H9 (cell line): Measurements from ENCODE around the gene ITGB3. TPM values are rescaled to one million over a fixed set of nuclear protein-coding genes. Genes with fewer than 3 reads are reported as not detected.

Experiments used
- DNase-seq: peaks from one replicate; pipeline ENCODE4 v3.0.0-alpha.2; 2017
- H2AFZ ChIP-seq: one replicate; pipeline ENCODE4 v1.6.1; 2013; ENCODE audit warnings: mild to moderate bottlenecking, low read length, control low read depth, moderate library complexity
- H2AK5ac ChIP-seq: 2 replicates; pipeline ENCODE4 v1.6.1; 2013; ENCODE audit warnings: low read length, control low read depth, mixed read lengths; ENCODE audit not compliant: insufficient read length
- H2BK120ac ChIP-seq: one replicate; pipeline ENCODE4 v1.6.1; 2013; ENCODE audit warnings: low read depth, mild to moderate bottlenecking, low read length, control low read depth, inconsistent platforms; ENCODE audit not compliant: poor library complexity, severe bottlenecking
- H2BK12ac ChIP-seq: 2 replicates; pipeline ENCODE4 v1.6.1; 2013; ENCODE audit warnings: low read length, control low read depth, mixed read lengths, low read depth; ENCODE audit not compliant: insufficient read length
- H2BK15ac ChIP-seq: 2 replicates; pipeline ENCODE4 v1.6.1; 2013; ENCODE audit warnings: low read depth, low read length, control low read depth
- H2BK20ac ChIP-seq: one replicate; pipeline ENCODE4 v1.6.1; 2013; ENCODE audit warnings: low read depth, mild to moderate bottlenecking, low read length, control low read depth, inconsistent platforms; ENCODE audit not compliant: poor library complexity, severe bottlenecking
- H2BK5ac ChIP-seq: 2 replicates; pipeline ENCODE4 v1.6.1; 2013; ENCODE audit warnings: low read length, control low read depth, mixed read lengths; ENCODE audit not compliant: insufficient read length
- H3K14ac ChIP-seq: 2 replicates; pipeline ENCODE4 v1.6.1; 2013; ENCODE audit warnings: low read length, control low read depth; ENCODE audit not compliant: insufficient read depth
- H3K18ac ChIP-seq: 2 replicates; pipeline ENCODE4 v1.6.1; 2013; ENCODE audit warnings: low read depth, mild to moderate bottlenecking, mixed read lengths, low read length, control low read depth; ENCODE audit not compliant: insufficient read length
- H3K23ac ChIP-seq: 2 replicates; pipeline ENCODE4 v1.6.1; 2013; ENCODE audit warnings: low read length, control low read depth, mixed read lengths, low read depth; ENCODE audit not compliant: insufficient read length
- H3K23me2 ChIP-seq: 2 replicates; pipeline ENCODE4 v1.6.1; 2013; ENCODE audit warnings: low read depth, mild to moderate bottlenecking, mixed read lengths, low read length, control low read depth; ENCODE audit not compliant: insufficient read length, poor library complexity, severe bottlenecking
- H3K27ac ChIP-seq: 2 replicates; pipeline ENCODE4 v1.5.1; 2013; ENCODE audit warnings: low read length, control low read depth, mixed read lengths, low read depth; ENCODE audit not compliant: insufficient read length
- H3K27me3 ChIP-seq: 2 replicates; pipeline ENCODE4 v1.6.1; 2013; ENCODE audit warnings: low read length, control low read depth, inconsistent platforms; ENCODE audit not compliant: insufficient read depth
- H3K4ac ChIP-seq: 2 replicates; pipeline ENCODE4 v1.6.1; 2013; ENCODE audit warnings: low read depth, mild to moderate bottlenecking, control low read depth, inconsistent platforms, low read length, moderate library complexity
- H3K4me1 ChIP-seq: 2 replicates; pipeline ENCODE4 v1.6.1; 2013; ENCODE audit warnings: low read length, control low read depth, inconsistent platforms; ENCODE audit not compliant: insufficient read depth
- H3K4me2 ChIP-seq: 2 replicates; pipeline ENCODE4 v1.6.1; 2013; ENCODE audit warnings: low read length, control low read depth, mixed read lengths; ENCODE audit not compliant: insufficient read length, insufficient read depth
- H3K56ac ChIP-seq: 2 replicates; pipeline ENCODE4 v1.6.1; 2013; ENCODE audit warnings: low read depth, mild to moderate bottlenecking, mixed read lengths, low read length, control low read depth; ENCODE audit not compliant: insufficient read length
- H3K79me1 ChIP-seq: 2 replicates; pipeline ENCODE4 v1.6.1; 2013; ENCODE audit warnings: low read depth, mild to moderate bottlenecking, moderate library complexity, low read length, control low read depth, inconsistent platforms; ENCODE audit not compliant: insufficient read depth, poor library complexity, severe bottlenecking
- H3K79me2 ChIP-seq: 2 replicates; pipeline ENCODE4 v1.6.1; 2013; ENCODE audit warnings: low read length, control low read depth, inconsistent platforms; ENCODE audit not compliant: insufficient read depth
- H3K9ac ChIP-seq: 2 replicates; pipeline ENCODE4 v1.6.1; 2013; ENCODE audit warnings: low read length, control low read depth, mixed read lengths; ENCODE audit not compliant: insufficient read length; ENCODE audit errors: extremely low read depth
- H3K9me3 ChIP-seq: one replicate; pipeline ENCODE4 v1.6.1; 2013; ENCODE audit warnings: low read depth, low read length, inconsistent platforms; ENCODE audit not compliant: control insufficient read depth
- H3T11ph ChIP-seq: one replicate; pipeline ENCODE4 v1.6.1; 2013; ENCODE audit warnings: mild to moderate bottlenecking, low read length, control low read depth, inconsistent platforms
- H4K20me1 ChIP-seq: one replicate; pipeline ENCODE4 v1.6.1; 2013; ENCODE audit not compliant: control insufficient read depth, insufficient read length, insufficient read depth
- H4K5ac ChIP-seq: 2 replicates; pipeline ENCODE4 v1.6.1; 2013; ENCODE audit warnings: low read depth, mild to moderate bottlenecking, mixed read lengths, low read length, control low read depth; ENCODE audit not compliant: insufficient read length
- H4K8ac ChIP-seq: replicated peaks from 2 replicates; pipeline ENCODE4 v1.6.1; 2013; ENCODE audit warnings: low read length, control low read depth, mixed read lengths, low read depth; ENCODE audit not compliant: insufficient read length
- H4K91ac ChIP-seq: 2 replicates; pipeline ENCODE4 v1.6.1; 2013; ENCODE audit warnings: low read depth, mild to moderate bottlenecking, moderate library complexity, mixed read lengths, low read length, control low read depth; ENCODE audit not compliant: insufficient read length
- H3K27ac Mint-ChIP-seq, 3 experiments: 2 replicates in 2 of 3; 3 replicates in 1 of 3; pipeline ENCODE4 v1.8.0; 2020 to 2021; ENCODE audit warnings: mixed read lengths in 3 of 3, mild to moderate bottlenecking in 1 of 3, moderate library complexity in 1 of 3
- H3K27me3 Mint-ChIP-seq: 2 replicates; pipeline ENCODE4 v1.8.0; 2021; ENCODE audit warnings: low read depth, mild to moderate bottlenecking, moderate library complexity, mixed read lengths
- H3K36me3 Mint-ChIP-seq, 3 experiments: 2 replicates in 2 of 3; 3 replicates in 1 of 3; pipeline ENCODE4 v1.8.0; 2020 to 2021; ENCODE audit warnings: low read depth in 3 of 3, mixed read lengths in 3 of 3; ENCODE audit not compliant: insufficient read depth in 1 of 3
- H3K4me1 Mint-ChIP-seq, 2 experiments: 2 replicates each; pipeline ENCODE4 v1.8.0; 2020; ENCODE audit warnings: mixed read lengths in 2 of 2
- H3K4me3 Mint-ChIP-seq, 2 experiments: 2 replicates in 1 of 2; 3 replicates in 1 of 2; pipeline ENCODE4 v1.8.0; 2020 to 2021; ENCODE audit warnings: mild to moderate bottlenecking in 2 of 2, mixed read lengths in 2 of 2, moderate library complexity in 1 of 2
- H3K9me3 Mint-ChIP-seq, 2 experiments: 2 replicates in 1 of 2; 3 replicates in 1 of 2; pipeline ENCODE4 v1.8.0; 2020; ENCODE audit warnings: mild to moderate bottlenecking in 2 of 2, mixed read lengths in 2 of 2, moderate library complexity in 1 of 2
- CTCF ChIP-seq: fragments of 200-600 bp; sonication (generic); conservative IDR thresholded peaks from 3 replicates; pipeline ENCODE4 v1.8.0; 2021; ENCODE audit warnings: antibody characterized with exemption, mild to moderate bottlenecking
- WGBS: extraction: QIAGEN DNeasy Blood & Tissue Kit; methylation state at CpG from one replicate; pipeline ENCODE4 v1.1.7; 2013; ENCODE audit warnings: missing lambda C conversion rate, low lambda C conversion rate, mixed read lengths; ENCODE audit not compliant: insufficient read length; ENCODE audit errors: extremely low coverage; 5-methylcytosine and 5-hydroxymethylcytosine counted together
- total RNA-seq: library from RNA; stranded (reverse); gene quantifications from 2 replicates; pipeline ENCODE4 v1.2.1, GENCODE V29; 2021

The ITGB3 gene
- total RNA-seq, 1 experiment from 2014 or later, result not detected

- Histone ChIP-seq H3K14ac (no peak overlapping the region), H3K9ac (no peak overlapping the region), H3K79me1 (no peaks in the 10 kb centered on the region), H2AFZ (no peak overlapping the region), H3K23ac (no peak overlapping the region), H2BK120ac (no peak overlapping the region), H4K91ac (no peak overlapping the region), H2BK5ac (no peak overlapping the region), H3K56ac (no peak overlapping the region), H3K18ac (no peak overlapping the region), H3K27me3 (0 out of 2 replicates have a peak, but pooled peaks cover 2% of the 10 kb centered on the region), H3K4me1 (peaks cover 14% of the 10 kb centered on the region), H3K4ac (no peak overlapping the region), H2AK5ac (no peak overlapping the region), H2BK12ac (no peak overlapping the region), H3K4me2 (no peak overlapping the region), H3K23me2 (no peaks in the 10 kb centered on the region), H4K8ac (no peak overlapping the region), H2BK15ac (no peak overlapping the region), H3K27ac (no peak overlapping the region), H4K20me1 (no peaks in the 10 kb centered on the region), H3K79me2 (no peaks in the 10 kb centered on the region), H4K5ac (no peak overlapping the region), H3T11ph (no peak overlapping the region), H2BK20ac (no peak overlapping the region), H3K9me3 (no peaks in the 10 kb centered on the region)
- peaks cover 3 to 13% (median 5%) of the 10 kb centered on the region in 3 experiments; a peak in 6 of 7 replicates for H3K36me3 Mint-ChIP-seq
- peaks cover 30 to 31% of the 10 kb centered on the region in 2 experiments for H3K4me1 Mint-ChIP-seq
- no peak for TF ChIP-seq CTCF
- peaks cover 6% of the 10 kb centered on the region for H3K27me3 Mint-ChIP-seq
- WGBS, result no CpG with 5 or more reads among the region's 1 CpG
- no peak for DNase-seq
- H3K4me3 Mint-ChIP-seq, result no peak overlapping the region
- H3K9me3 Mint-ChIP-seq, result peaks cover 10 to 15% of the 10 kb centered on the region in 2 experiments
- no peak overlapping the region; a peak in 1 of 7 replicates for H3K27ac Mint-ChIP-seq
Measured at GRCh38 chr17:47272491-47272890, 18.9 kb downstream of the ITGB3 start.
